ENCODE data around the gene PHTF2.

PHTF2 gene

GRCh38 chr7:77837966-77838365 lies 39.4 kb downstream of the PHTF2 start (continued):
- no peak for TF ChIP-seq ZNF324 (tag by site-specific recombination; IDR thresholded peaks at IDR 0.05)
- TF ChIP-seq, protein P1, sequence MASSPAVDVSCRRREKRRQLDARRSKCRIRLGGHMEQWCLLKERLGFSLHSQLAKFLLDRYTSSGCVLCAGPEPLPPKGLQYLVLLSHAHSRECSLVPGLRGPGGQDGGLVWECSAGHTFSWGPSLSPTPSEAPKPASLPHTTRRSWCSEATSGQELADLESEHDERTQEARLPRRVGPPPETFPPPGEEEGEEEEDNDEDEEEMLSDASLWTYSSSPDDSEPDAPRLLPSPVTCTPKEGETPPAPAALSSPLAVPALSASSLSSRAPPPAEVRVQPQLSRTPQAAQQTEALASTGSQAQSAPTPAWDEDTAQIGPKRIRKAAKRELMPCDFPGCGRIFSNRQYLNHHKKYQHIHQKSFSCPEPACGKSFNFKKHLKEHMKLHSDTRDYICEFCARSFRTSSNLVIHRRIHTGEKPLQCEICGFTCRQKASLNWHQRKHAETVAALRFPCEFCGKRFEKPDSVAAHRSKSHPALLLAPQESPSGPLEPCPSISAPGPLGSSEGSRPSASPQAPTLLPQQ (tag by site-specific recombination; IDR thresholded peaks at IDR 0.05) = no peak
- no peak for TF ChIP-seq ZNF510 (tag by site-specific recombination; IDR thresholded peaks at IDR 0.05; ENCODE audit: insufficient replicate concordance)
- TF ChIP-seq, protein P2, sequence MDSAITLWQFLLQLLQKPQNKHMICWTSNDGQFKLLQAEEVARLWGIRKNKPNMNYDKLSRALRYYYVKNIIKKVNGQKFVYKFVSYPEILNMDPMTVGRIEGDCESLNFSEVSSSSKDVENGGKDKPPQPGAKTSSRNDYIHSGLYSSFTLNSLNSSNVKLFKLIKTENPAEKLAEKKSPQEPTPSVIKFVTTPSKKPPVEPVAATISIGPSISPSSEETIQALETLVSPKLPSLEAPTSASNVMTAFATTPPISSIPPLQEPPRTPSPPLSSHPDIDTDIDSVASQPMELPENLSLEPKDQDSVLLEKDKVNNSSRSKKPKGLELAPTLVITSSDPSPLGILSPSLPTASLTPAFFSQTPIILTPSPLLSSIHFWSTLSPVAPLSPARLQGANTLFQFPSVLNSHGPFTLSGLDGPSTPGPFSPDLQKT (IDR thresholded peaks at IDR 0.05; ENCODE audit: borderline replicate concordance, low read depth, low read length) = no peak
- TF ChIP-seq GLIS1 (tag by site-specific recombination; IDR thresholded peaks at IDR 0.05) = no peak
- TF ChIP-seq SALL2 (tag by site-specific recombination; IDR thresholded peaks at IDR 0.05; ENCODE audit: borderline replicate concordance) = no peak
- no peak for TF ChIP-seq ZBTB44 (tag by site-specific recombination; IDR thresholded peaks at IDR 0.05)
- TF ChIP-seq ZFP37 (tag by site-specific recombination; IDR thresholded peaks at IDR 0.05) = no peak

DNA sequence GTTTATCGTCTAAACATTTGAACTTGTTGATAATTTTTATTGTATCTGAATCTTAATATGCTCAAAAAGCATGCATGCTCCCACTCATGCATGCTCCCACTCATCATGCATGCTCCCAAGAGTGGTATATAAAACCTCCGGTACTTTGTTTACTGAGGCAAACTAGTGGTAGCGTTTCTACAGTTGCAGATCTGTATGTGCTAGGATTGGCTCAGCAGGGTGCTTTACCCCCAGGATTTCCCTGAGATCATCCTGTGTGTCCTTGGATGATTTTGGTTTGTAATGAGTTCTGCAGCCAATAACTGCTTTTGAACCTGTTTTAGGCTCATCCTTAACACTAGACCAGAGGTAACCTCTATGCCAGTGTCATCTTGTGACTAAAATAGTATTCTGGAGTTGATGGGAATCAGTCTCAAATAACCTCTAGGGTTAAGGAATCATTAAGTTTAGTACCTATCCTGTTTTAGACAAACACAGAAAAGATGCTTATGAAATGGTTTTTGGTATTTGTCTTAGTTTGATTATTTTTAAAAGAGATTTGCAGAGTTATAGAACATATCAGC lies 40.4 kb downstream of the PHTF2 start:
- CTCF ChIA-PET = no interaction called here
- Histone ChIP-seq H3K27ac (ENCODE audit: extremely low read depth, low read depth, low read length) (no peak overlapping the region), H3K9me3 (ENCODE audit: control insufficient read depth, insufficient read depth, low read depth, low read length) (no peaks in the 10 kb centered on the region), H3K4me1 (ENCODE audit: control insufficient read depth, insufficient read depth, low read length) (peaks cover 16% of the 10 kb centered on the region), H3K4me3 (ENCODE audit: low read depth, low read length) (no peak overlapping the region), H3K36me3 (ENCODE audit: control insufficient read depth in 2 of 2, insufficient read depth in 1 of 2, low read length in 2 of 2) (no peaks in the 10 kb centered on the region)
- POLR2A ChIA-PET = no interaction called here
- TF ChIP-seq GLIS1 (tag by site-specific recombination; IDR thresholded peaks at IDR 0.05) (peak; percentile 76), ZBTB44 (tag by site-specific recombination; IDR thresholded peaks at IDR 0.05) (peak; percentile 96), ZNF274 (IDR thresholded peaks at IDR 0.05; ENCODE audit: low read length) (no peak), ZNF274 (tag by site-specific recombination; IDR thresholded peaks at IDR 0.05; ENCODE audit: borderline replicate concordance) (no peak), OSR2 (tag by site-specific recombination; IDR thresholded peaks at IDR 0.05) (0 out of 2 replicates have a peak, but pooled peaks have one; percentile 28)
- TF ChIP-seq, protein P3, sequence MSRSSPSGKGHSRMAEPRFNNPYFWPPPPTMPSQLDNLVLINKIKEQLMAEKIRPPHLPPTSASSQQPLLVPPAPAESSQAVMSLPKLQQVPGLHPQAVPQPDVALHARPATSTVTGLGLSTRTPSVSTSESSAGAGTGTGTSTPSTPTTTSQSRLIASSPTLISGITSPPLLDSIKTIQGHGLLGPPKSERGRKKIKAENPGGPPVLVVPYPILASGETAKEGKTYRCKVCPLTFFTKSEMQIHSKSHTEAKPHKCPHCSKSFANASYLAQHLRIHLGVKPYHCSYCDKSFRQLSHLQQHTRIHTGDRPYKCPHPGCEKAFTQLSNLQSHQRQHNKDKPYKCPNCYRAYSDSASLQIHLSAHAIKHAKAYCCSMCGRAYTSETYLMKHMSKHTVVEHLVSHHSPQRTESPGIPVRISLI (tag by site-specific recombination; IDR thresholded peaks at IDR 0.05) = no peak

GRCh38 chr7:77839919-77840318 lies 41.3 kb downstream of the PHTF2 start:
- no peak overlapping the region for H3K4me3 ChIP-seq (ENCODE audit: low read depth, low read length)
- no peaks in the 10 kb centered on the region for H3K36me3 ChIP-seq (ENCODE audit: control insufficient read depth in 2 of 2, insufficient read depth in 1 of 2, low read length in 2 of 2)
- peaks cover 16% of the 10 kb centered on the region for H3K4me1 ChIP-seq (ENCODE audit: control insufficient read depth, insufficient read depth, low read length)
- no peak overlapping the region for H3K27ac ChIP-seq (ENCODE audit: extremely low read depth, low read depth, low read length)
- ChIA-PET POLR2A (no interaction called here), CTCF (interaction anchor here (0.6 to 1.1 kb wide), 2 partner anchors 41 to 178 kb away, joined by 3 read pairs; no protein-coding TSS in a partner anchor)
- no peaks in the 10 kb centered on the region for H3K9me3 ChIP-seq (ENCODE audit: control insufficient read depth, insufficient read depth, low read depth, low read length)
- TF ChIP-seq ZNF169 (tag by site-specific recombination; IDR thresholded peaks at IDR 0.05) (no peak), SCRT2 (tag by site-specific recombination; IDR thresholded peaks at IDR 0.05) (peak; percentile 38; the same call in 1 of the 2 replicates)
